VCaP (cell line): ENCODE data around the gene RNF214.

Experiments
- H3K27ac ChIP-seq: fragments of 450-650 bp; 2 replicates; pipeline ENCODE4 v1.5.1; 2017
- TF ChIP-seq, protein P1 (sequence below): fragments of 450-650 bp; conservative IDR thresholded peaks from 2 replicates; pipeline ENCODE4 v1.5.1; 2017; ENCODE audit warnings: mild to moderate bottlenecking, moderate library complexity

RNF214 gene

DNA sequence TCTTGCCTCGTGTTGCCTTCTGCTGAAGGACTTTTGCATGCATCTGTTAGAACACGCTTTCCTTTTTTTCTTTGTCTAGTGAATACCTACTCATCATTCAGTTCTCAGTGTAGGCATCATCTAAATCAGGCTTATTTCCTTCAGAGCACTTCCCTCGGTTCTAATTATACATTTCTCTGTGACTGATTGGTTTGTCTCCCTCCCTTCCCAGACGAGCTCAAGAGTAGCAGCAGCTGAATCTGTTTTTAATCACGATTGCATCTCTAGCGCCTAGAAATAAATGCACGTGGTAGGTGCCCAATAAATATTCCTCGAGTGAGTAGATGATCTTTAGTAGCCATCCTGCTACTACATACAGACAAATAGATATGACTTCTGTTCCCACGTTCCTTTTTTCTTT, 101.4 kb downstream of the RNF214 start:
- TF ChIP-seq, protein P1, sequence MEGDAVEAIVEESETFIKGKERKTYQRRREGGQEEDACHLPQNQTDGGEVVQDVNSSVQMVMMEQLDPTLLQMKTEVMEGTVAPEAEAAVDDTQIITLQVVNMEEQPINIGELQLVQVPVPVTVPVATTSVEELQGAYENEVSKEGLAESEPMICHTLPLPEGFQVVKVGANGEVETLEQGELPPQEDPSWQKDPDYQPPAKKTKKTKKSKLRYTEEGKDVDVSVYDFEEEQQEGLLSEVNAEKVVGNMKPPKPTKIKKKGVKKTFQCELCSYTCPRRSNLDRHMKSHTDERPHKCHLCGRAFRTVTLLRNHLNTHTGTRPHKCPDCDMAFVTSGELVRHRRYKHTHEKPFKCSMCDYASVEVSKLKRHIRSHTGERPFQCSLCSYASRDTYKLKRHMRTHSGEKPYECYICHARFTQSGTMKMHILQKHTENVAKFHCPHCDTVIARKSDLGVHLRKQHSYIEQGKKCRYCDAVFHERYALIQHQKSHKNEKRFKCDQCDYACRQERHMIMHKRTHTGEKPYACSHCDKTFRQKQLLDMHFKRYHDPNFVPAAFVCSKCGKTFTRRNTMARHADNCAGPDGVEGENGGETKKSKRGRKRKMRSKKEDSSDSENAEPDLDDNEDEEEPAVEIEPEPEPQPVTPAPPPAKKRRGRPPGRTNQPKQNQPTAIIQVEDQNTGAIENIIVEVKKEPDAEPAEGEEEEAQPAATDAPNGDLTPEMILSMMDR, result no peak
- no peak overlapping the region for H3K27ac ChIP-seq

DNA sequence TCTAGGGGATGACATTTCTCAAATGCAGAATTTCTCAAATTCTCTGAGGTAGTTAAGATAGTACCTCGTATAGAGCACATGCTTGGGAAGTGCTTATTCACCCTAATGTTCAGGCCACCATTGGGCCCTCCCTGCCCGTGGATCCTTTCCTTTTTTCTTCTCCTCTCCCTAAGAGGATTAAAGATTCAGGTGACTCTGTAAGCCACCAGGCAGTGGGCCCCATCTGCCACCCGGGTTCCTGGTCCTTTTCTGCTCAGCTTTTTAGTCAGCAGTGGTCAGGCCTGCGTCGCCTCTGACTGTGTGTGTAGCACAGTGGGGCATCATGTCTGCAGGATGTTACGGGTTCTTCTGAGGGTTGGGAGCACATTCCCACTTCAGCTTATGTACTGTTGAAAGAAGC, 102.4 kb downstream of the RNF214 start:
- TF ChIP-seq, protein P1, result no peak
- H3K27ac ChIP-seq, result no peak overlapping the region

DNA sequence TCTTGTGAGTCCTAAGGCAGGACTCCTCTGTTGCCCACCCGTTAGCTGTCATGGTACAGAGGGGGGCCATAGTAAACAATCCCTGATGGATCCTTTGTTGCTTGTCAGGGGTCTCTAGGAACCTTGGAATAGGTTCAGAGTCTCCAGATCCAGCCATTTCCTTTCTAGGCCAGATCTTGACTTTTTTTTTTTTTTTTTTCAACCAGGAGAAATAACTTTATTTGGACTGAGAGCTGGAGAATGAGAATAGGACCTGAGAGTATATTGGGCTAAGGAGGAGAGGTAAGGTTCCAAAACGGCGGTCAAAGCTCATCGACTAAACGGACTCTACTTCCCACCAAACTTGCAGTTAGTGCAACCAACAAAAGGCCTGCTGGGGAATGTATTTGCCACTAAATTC, 102.9 kb downstream of the RNF214 start:
- no peak overlapping the region for H3K27ac ChIP-seq
- TF ChIP-seq, protein P1, result no peak
